RWPE2 (cell line): ENCODE measurements around the gene PIK3R1.

Source experiments
- ATAC-seq: fragments of 200-7000 bp; cut with Tn5 transposase; 3 replicates; pipeline ENCODE4 v1.9.1; 2021; ENCODE audit warnings: low read depth
- DNase-seq: peaks from one replicate; pipeline ENCODE4 v3.0.0-alpha.2; 2020; ENCODE audit warnings: low spot score
- H3K27ac ChIP-seq: fragments of 450-650 bp; 2 replicates; pipeline ENCODE4 v1.5.1; 2017; ENCODE audit warnings: mild to moderate bottlenecking; ENCODE audit not compliant: poor library complexity, severe bottlenecking
- H3K27me3 ChIP-seq: fragments of 250-450 bp; sonication (Bioruptor Pico); 2 replicates; pipeline ENCODE4 v1.5.1; 2021; ENCODE audit warnings: mild to moderate bottlenecking, moderate library complexity; ENCODE audit not compliant: insufficient read depth, poor library complexity, severe bottlenecking
- H3K36me3 ChIP-seq: fragments of 250-450 bp; sonication (Bioruptor Pico); 2 replicates; pipeline ENCODE4 v1.5.1; 2020; ENCODE audit warnings: low read depth, mild to moderate bottlenecking, moderate library complexity
- H3K4me1 ChIP-seq: fragments of 250-450 bp; sonication (Bioruptor Pico); 2 replicates; pipeline ENCODE4 v1.5.1; 2021; ENCODE audit warnings: mild to moderate bottlenecking, moderate library complexity; ENCODE audit not compliant: insufficient read depth, poor library complexity, severe bottlenecking
- H3K4me3 ChIP-seq: fragments of 250-450 bp; sonication (Bioruptor Pico); 2 replicates; pipeline ENCODE4 v1.5.1; 2021; ENCODE audit warnings: mild to moderate bottlenecking, moderate library complexity; ENCODE audit not compliant: severe bottlenecking
- H3K9me3 ChIP-seq: fragments of 250-450 bp; sonication (Bioruptor Pico); 2 replicates; pipeline ENCODE4 v1.5.1; 2021; ENCODE audit warnings: mild to moderate bottlenecking, moderate library complexity; ENCODE audit not compliant: severe bottlenecking
- TF ChIP-seq, protein P1 (sequence below): fragments of 450-650 bp; IDR thresholded peaks from one replicate; pipeline ENCODE4 v1.5.1; 2017; ENCODE audit warnings: mild to moderate bottlenecking, moderate library complexity; ENCODE audit not compliant: poor library complexity, severe bottlenecking

PIK3R1 gene

DNA sequence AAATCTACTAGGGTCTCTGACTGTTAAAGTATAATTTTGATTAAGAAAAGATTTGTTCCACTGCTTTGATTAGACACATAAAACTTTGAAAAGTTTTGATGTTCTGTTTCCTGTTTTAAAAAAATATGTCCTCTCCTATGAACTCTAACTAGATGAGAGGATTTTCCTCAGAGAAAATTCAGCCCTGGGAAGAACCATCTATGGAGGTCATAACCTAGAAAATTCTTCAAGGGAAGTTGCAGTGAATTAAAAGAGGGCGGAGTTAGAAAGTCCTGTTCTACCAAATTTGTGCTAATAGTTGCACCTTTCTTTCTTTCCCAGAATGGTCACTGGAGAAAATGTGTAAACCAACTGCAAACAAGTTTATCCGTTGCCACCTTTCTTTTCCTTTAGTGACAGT, 27.7 kb downstream of the PIK3R1 start:
- DNase-seq (no peak), ATAC-seq (no peak)
- Histone ChIP-seq H3K9me3 (no peaks in the 10 kb centered on the region), H3K27ac (no peak overlapping the region), H3K36me3 (peaks cover 28% of the 10 kb centered on the region), H3K27me3 (no peaks in the 10 kb centered on the region), H3K4me1 (peaks cover 8% of the 10 kb centered on the region), H3K4me3 (no peak overlapping the region)
- TF ChIP-seq, protein P1, sequence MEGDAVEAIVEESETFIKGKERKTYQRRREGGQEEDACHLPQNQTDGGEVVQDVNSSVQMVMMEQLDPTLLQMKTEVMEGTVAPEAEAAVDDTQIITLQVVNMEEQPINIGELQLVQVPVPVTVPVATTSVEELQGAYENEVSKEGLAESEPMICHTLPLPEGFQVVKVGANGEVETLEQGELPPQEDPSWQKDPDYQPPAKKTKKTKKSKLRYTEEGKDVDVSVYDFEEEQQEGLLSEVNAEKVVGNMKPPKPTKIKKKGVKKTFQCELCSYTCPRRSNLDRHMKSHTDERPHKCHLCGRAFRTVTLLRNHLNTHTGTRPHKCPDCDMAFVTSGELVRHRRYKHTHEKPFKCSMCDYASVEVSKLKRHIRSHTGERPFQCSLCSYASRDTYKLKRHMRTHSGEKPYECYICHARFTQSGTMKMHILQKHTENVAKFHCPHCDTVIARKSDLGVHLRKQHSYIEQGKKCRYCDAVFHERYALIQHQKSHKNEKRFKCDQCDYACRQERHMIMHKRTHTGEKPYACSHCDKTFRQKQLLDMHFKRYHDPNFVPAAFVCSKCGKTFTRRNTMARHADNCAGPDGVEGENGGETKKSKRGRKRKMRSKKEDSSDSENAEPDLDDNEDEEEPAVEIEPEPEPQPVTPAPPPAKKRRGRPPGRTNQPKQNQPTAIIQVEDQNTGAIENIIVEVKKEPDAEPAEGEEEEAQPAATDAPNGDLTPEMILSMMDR: no peak

DNA sequence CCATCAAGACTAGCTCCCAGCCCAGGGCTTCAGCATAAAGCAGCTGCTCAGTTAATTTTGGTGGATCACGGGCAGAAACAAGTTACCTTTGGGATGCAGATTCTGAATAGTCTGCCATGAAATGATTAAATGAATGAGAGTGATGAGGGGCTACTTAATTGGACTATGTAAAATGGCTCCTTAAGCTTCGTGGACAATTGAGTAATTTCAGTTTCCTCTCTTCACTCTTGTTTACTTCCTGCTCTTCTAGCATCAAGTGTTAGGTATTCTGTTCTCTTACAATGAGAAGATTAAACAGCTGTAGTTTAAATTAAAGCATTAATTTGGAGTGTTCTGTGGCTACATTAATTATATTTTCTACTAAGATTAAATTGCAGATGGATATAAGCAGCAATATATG, 28.1 kb downstream of the PIK3R1 start:
- TF ChIP-seq, protein P1: no peak
- Histone ChIP-seq H3K9me3 (no peaks in the 10 kb centered on the region), H3K27ac (no peak overlapping the region), H3K4me1 (peaks cover 8% of the 10 kb centered on the region), H3K36me3 (peaks cover 28% of the 10 kb centered on the region), H3K27me3 (no peaks in the 10 kb centered on the region), H3K4me3 (no peak overlapping the region)
- no peak for DNase-seq
- no peak for ATAC-seq

DNA sequence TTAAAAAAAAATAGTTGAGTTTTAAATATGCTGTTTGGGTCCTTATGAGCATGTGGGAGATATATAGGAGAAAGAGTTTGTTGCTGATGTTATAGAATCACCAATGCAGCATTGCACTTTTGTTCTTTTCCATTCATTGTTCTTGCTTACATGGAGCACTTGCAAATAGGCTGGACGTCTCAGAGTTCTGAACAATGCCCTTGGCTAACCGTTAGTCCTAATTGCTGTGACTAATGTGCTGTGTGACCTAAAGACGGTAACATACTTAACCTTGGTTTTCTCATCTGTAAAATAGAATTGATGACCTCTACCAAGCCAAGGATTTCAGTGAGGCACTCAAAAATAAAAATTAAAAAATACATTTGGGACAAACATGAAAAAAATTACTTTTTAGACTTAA, 29.8 kb downstream of the PIK3R1 start:
- DNase-seq (no peak), ATAC-seq (no peak)
- Histone ChIP-seq H3K27me3 (no peaks in the 10 kb centered on the region), H3K4me3 (no peak overlapping the region), H3K4me1 (no peaks in the 10 kb centered on the region), H3K36me3 (peaks cover 15% of the 10 kb centered on the region), H3K9me3 (no peaks in the 10 kb centered on the region), H3K27ac (no peak overlapping the region)
- TF ChIP-seq, protein P1: no peak

DNA sequence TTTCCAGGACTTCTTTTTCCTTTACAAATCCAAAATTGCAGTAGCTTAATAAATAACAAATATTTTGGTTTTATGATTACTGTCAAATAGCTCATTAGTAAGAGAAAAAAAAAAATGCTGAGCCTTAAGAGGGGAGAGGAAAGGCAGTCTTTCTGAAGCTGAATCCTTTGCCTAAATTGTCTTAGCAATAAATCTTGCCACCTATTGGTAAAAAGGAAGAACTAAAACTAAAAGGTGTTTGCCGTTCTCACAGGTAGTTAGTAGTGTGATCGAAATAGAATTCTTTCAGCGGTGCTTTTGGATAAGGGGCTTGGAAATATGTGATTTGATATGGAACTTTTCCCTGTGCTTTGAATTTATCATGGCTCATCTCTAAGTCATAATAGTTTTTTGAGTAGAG, 31.2 kb downstream of the PIK3R1 start:
- no peak for ATAC-seq
- TF ChIP-seq, protein P1: peak; percentile 54
- H3K4me1 ChIP-seq: peaks cover 14% of the 10 kb centered on the region
- no peak overlapping the region for H3K4me3 ChIP-seq
- H3K27ac ChIP-seq: no peak overlapping the region
- peaks cover 11% of the 10 kb centered on the region for H3K36me3 ChIP-seq
- no peaks in the 10 kb centered on the region for H3K9me3 ChIP-seq
- no peaks in the 10 kb centered on the region for H3K27me3 ChIP-seq
- no peak for DNase-seq

DNA sequence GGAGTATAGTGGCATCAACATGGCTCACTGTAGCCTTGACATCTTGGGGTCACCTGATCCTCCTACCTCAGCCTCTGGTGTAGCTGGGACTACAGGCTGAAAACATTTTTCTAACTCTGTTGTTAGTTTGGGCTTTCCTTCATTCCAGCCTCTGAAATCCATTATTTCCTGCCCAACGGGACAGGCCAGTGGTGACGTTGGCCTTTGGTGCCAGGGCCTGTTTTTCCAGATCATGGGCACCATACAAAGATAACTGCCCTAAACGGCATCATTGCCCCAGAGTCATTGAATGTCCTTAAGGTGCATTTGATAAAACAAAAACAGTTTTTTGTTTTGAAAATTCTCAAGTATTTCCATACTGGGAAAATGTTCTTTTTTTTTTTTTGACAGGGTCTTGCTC, 32.1 kb downstream of the PIK3R1 start:
- no peak overlapping the region for H3K4me3 ChIP-seq
- H3K36me3 ChIP-seq: peaks cover 7% of the 10 kb centered on the region; the same call in 1 of the 2 replicates
- peaks cover 20% of the 10 kb centered on the region for H3K4me1 ChIP-seq
- H3K9me3 ChIP-seq: no peaks in the 10 kb centered on the region
- H3K27ac ChIP-seq: no peak overlapping the region
- H3K27me3 ChIP-seq: no peaks in the 10 kb centered on the region
- TF ChIP-seq, protein P1: no peak
- DNase-seq (no peak), ATAC-seq (no peak)
